Lung (tissue), 12 donors: ENCODE measurements around the gene DNAH5. TPM values are rescaled to one million over a fixed set of nuclear protein-coding genes. Genes with fewer than 3 reads are reported as not detected.

Experiments
- ATAC-seq: fragments of 200-7000 bp; cut with Tn5 transposase; one replicate; pipeline ENCODE4 v1.9.1; 2020; ENCODE audit warnings: moderate number of reproducible peaks; ENCODE audit not compliant: insufficient read depth, low FRiP score
- DNase-seq, 3 donors: peaks; one replicate each; pipeline ENCODE4 v3.0.0-alpha.2; 2013 to 2017
- H3K27ac ChIP-seq, 2 donors: one replicate each; pipeline ENCODE4 v1.5.1; 2013; ENCODE audit warnings: mild to moderate bottlenecking in 2 of 2, moderate library complexity in 2 of 2, control low read depth in 1 of 2, inconsistent platforms in 1 of 2, low read depth in 1 of 2, low read length in 1 of 2
- H3K27me3 ChIP-seq, 3 donors: one replicate each; pipeline ENCODE4 v1.5.1; 2013; ENCODE audit warnings: low read length in 2 of 3; ENCODE audit not compliant: control insufficient read depth in 3 of 3, insufficient read depth in 3 of 3
- H3K36me3 ChIP-seq, 4 donors: one replicate each; pipeline ENCODE4 v1.5.1; 2013; ENCODE audit warnings: low read length in 4 of 4, mild to moderate bottlenecking in 1 of 4, moderate library complexity in 1 of 4; ENCODE audit not compliant: control insufficient read depth in 4 of 4, insufficient read depth in 4 of 4
- H3K4me1 ChIP-seq, 5 donors: one replicate each; pipeline ENCODE4 v1.5.1; 2013; ENCODE audit warnings: low read length in 5 of 5, mild to moderate bottlenecking in 2 of 5, moderate library complexity in 1 of 5; ENCODE audit not compliant: control insufficient read depth in 5 of 5, insufficient read depth in 5 of 5
- H3K4me3 ChIP-seq: one replicate; pipeline ENCODE4 v1.5.1; 2013; ENCODE audit warnings: mild to moderate bottlenecking, control low read depth, moderate library complexity
- H3K9ac ChIP-seq, 2 donors: one replicate each; pipeline ENCODE4 v1.5.1; 2013; ENCODE audit warnings: low read length in 2 of 2, control low read depth in 1 of 2; ENCODE audit not compliant: insufficient read depth in 1 of 2
- H3K9me3 ChIP-seq, 4 donors: one replicate each; pipeline ENCODE4 v1.5.1; 2013; ENCODE audit warnings: low read length in 3 of 4, mild to moderate bottlenecking in 1 of 4, moderate library complexity in 1 of 4; ENCODE audit not compliant: control insufficient read depth in 4 of 4, insufficient read depth in 3 of 4
- WGBS, 2 donors: extraction: QIAGEN DNeasy Blood & Tissue Kit; methylation state at CpG; one replicate each; pipeline ENCODE4 v1.1.7; 2013; 5-methylcytosine and 5-hydroxymethylcytosine counted together
- polyA plus RNA-seq, 2 donors: library from polyadenylated mRNA; stranded (reverse); fragments of 200-250 nt; gene quantifications; one replicate each; pipeline ENCODE4 v1.2.1, GENCODE V29; 2013
- total RNA-seq, 2 donors: library from RNA; depleted of rRNA in 1 of 2; stranded (reverse); fragments of >200 nt in 1 of 2; gene quantifications; one replicate each; pipeline ENCODE4 v1.2.1, GENCODE V29; 2014 to 2021
- TF ChIP-seq, protein P1 (sequence below): IDR thresholded peaks from 2 replicates; pipeline ENCODE4 v1.5.1; 2012; ENCODE audit warnings: mild to moderate bottlenecking; ENCODE audit errors: control extremely low read depth, extremely low read depth
- donor health status: control.
- donor health status: control.
- donor health status: Bipolar disorder and iron deficiency.
- donor health status: healthy.
- donor health status: DM: yes; HTN: yes; CAD: no.

Gene DNAH5
- total and polyA plus RNA-seq, 4 donors: 2.7 to 29.7 (median 16.2) TPM

DNA sequence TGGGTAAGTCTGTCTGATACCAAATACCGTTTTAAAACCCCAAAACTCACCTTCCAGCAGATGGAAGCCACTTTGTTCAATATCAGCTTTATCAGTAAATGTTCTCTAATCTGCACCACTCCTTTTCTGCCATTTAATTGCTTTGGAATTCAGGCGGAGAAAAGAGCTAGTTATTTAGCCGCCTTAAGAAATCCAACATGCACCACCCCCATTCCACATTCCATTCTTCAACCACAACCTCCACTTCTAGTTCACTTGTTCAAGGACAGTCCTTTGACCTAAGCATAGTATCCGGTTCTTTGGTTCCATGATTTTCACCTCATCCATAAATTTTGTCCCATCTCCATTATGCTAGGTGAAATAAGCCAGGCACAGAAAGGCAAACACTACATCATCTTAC lies 240.1 kb downstream of the DNAH5 start:
- Histone ChIP-seq H3K27ac (no peak overlapping the region), H3K9me3 (peaks cover 0 to 7% (median 1%) of the 10 kb centered on the region in 4 donors), H3K27me3 (no peaks in the 10 kb centered on the region), H3K9ac (no peak overlapping the region), H3K4me3 (no peak overlapping the region), H3K36me3 (no peaks in the 10 kb centered on the region), H3K4me1 (no peaks in the 10 kb centered on the region)
- DNase-seq (no peak), ATAC-seq (no peak)
- 71 to 75% methylated on average over 4 of the region's 4 CpGs for WGBS, 2 donors
- TF ChIP-seq, protein P1, sequence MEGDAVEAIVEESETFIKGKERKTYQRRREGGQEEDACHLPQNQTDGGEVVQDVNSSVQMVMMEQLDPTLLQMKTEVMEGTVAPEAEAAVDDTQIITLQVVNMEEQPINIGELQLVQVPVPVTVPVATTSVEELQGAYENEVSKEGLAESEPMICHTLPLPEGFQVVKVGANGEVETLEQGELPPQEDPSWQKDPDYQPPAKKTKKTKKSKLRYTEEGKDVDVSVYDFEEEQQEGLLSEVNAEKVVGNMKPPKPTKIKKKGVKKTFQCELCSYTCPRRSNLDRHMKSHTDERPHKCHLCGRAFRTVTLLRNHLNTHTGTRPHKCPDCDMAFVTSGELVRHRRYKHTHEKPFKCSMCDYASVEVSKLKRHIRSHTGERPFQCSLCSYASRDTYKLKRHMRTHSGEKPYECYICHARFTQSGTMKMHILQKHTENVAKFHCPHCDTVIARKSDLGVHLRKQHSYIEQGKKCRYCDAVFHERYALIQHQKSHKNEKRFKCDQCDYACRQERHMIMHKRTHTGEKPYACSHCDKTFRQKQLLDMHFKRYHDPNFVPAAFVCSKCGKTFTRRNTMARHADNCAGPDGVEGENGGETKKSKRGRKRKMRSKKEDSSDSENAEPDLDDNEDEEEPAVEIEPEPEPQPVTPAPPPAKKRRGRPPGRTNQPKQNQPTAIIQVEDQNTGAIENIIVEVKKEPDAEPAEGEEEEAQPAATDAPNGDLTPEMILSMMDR: no peak

GRCh38 chr5:13700626-13701025 lies 243.9 kb downstream of the DNAH5 start:
- no peak overlapping the region for H3K9ac ChIP-seq
- 89 to 93% methylated on average over 6 of the region's 6 CpGs for WGBS, 2 donors
- DNase-seq (no peak), ATAC-seq (no peak)
- H3K4me1 ChIP-seq: no peaks in the 10 kb centered on the region
- peaks cover 0 to 4% (median 0%) of the 10 kb centered on the region in 4 donors for H3K9me3 ChIP-seq
- H3K36me3 ChIP-seq: peaks cover 0 to 2% (median 0%) of the 10 kb centered on the region in 4 donors
- TF ChIP-seq, protein P1: no peak
- no peak overlapping the region for H3K27ac ChIP-seq
- no peaks in the 10 kb centered on the region for H3K27me3 ChIP-seq
- H3K4me3 ChIP-seq: no peak overlapping the region

DNA sequence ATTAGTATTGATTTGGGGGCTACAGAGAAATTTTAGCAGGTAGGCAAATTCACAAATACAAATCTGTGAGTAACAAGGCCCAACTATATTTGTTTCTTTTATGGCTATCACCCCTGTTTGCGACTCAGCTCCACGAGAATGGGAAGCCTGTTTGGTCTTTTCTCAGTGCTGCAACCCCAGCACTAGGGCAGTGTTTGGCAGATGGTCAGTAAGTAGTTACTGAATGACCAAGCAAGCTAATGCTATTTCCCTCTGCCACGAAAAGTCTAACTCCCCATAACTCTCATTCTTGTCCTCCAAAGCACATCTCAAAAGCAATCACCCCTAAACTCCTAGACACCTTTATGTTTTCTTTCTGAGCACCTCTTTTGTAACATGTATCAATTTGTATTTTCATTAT lies 245.6 kb downstream of the DNAH5 start:
- Histone ChIP-seq H3K9me3 (peaks cover 0 to 4% (median 0%) of the 10 kb centered on the region in 4 donors), H3K27me3 (no peaks in the 10 kb centered on the region), H3K27ac (no peak overlapping the region), H3K36me3 (peaks cover 0 to 2% (median 0%) of the 10 kb centered on the region in 4 donors), H3K9ac (no peak overlapping the region), H3K4me1 (no peaks in the 10 kb centered on the region), H3K4me3 (no peak overlapping the region)
- TF ChIP-seq, protein P1: no peak
- no peak for DNase-seq
- no peak for ATAC-seq
- WGBS, 2 donors: 60 to 67% methylated on average over 3 of the region's 3 CpGs
